H1 (cell line): ENCODE data around the gene RNF114. TPM values are rescaled to one million over a fixed set of nuclear protein-coding genes. Genes with fewer than 3 reads are reported as not detected.
A peak's percentile ranks its signal among the peaks of the same experiment; 100 is the strongest.

Experiments
- CTCF ChIA-PET: fragments of 300-600 bp; sonication (Branson Sonifier 250); formaldehyde crosslinking; loops from one replicate; lab custom pipeline; 2021; ENCODE audit not compliant: partially characterized antibody; lab: Charles Lee
- POLR2A ChIA-PET: fragments of 300-600 bp; sonication (Branson Sonifier 250); formaldehyde crosslinking; loops from one replicate; lab custom pipeline; 2021; ENCODE audit warnings: inconsistent platforms; ENCODE audit not compliant: partially characterized antibody; lab: Charles Lee
- DNase-seq, 2 experiments: peaks; one replicate each; pipeline versions ENCODE4 v3.0.0 to v3.0.0-alpha.2; 2010 to 2022; ENCODE audit warnings: low spot score in 2 of 2, low read depth in 1 of 2, mixed read lengths in 1 of 2
- FAIRE-seq: peaks from 2 replicates; lab custom pipeline; 2011; peaks lifted over from hg19 to GRCh38; lab: Jason Lieb, UNC
- H2AFZ ChIP-seq: 2 replicates; pipeline ENCODE4 v1.8.1; 2012; ENCODE audit warnings: low read length, inconsistent platforms
- H2AK5ac ChIP-seq: 2 replicates; pipeline ENCODE4 v1.6.1; 2013; ENCODE audit warnings: low read depth, low read length
- H2BK120ac ChIP-seq: replicated peaks from 2 replicates; pipeline ENCODE3; 2013; ENCODE audit warnings: low read depth, low read length, inconsistent platforms
- H2BK12ac ChIP-seq: 2 replicates; pipeline ENCODE4 v1.6.1; 2013; ENCODE audit warnings: low read depth, low read length
- H2BK15ac ChIP-seq: 2 replicates; pipeline ENCODE4 v1.6.1; 2013; ENCODE audit warnings: low read length
- H2BK20ac ChIP-seq: 2 replicates; pipeline ENCODE4 v1.6.1; 2013; ENCODE audit warnings: low read length
- H2BK5ac ChIP-seq: 2 replicates; pipeline ENCODE4 v1.6.1; 2013; ENCODE audit warnings: low read depth, low read length
- H3K14ac ChIP-seq: 2 replicates; pipeline ENCODE4 v1.6.1; 2013; ENCODE audit warnings: inconsistent platforms; ENCODE audit not compliant: insufficient read length
- H3K18ac ChIP-seq: 2 replicates; pipeline ENCODE4 v1.6.1; 2013; ENCODE audit warnings: low read length; ENCODE audit errors: extremely low read depth
- H3K23ac ChIP-seq: 2 replicates; pipeline ENCODE4 v1.6.1; 2013; ENCODE audit warnings: inconsistent platforms; ENCODE audit not compliant: insufficient read length
- H3K23me2 ChIP-seq: 2 replicates; pipeline ENCODE4 v1.6.1; 2013; ENCODE audit warnings: low read depth, low read length
- H3K27ac ChIP-seq: 2 replicates; pipeline ENCODE4 v1.6.1; 2011; ENCODE audit warnings: low read depth, low read length, inconsistent platforms
- H3K27me3 ChIP-seq, 4 experiments: replicated peaks in 1 of 4; 1 replicate in 1 of 4; 2 replicates in 3 of 4; pipeline versions ENCODE4 v1.6.1 to v1.8.1; 2011 to 2013; ENCODE audit warnings: low read length in 3 of 4, mild to moderate bottlenecking in 3 of 4, inconsistent platforms in 2 of 4, mixed read lengths in 2 of 4, moderate library complexity in 1 of 4; ENCODE audit not compliant: control insufficient read depth in 3 of 4, insufficient read depth in 3 of 4; ENCODE audit errors: extremely low read depth in 1 of 4
- H3K36me3 ChIP-seq, 4 experiments: 2 replicates each; pipeline versions ENCODE4 v1.6.1 to v1.8.1; 2011 to 2013; ENCODE audit warnings: mild to moderate bottlenecking in 4 of 4, low read length in 3 of 4, moderate library complexity in 2 of 4, control low read depth in 1 of 4, inconsistent platforms in 1 of 4; ENCODE audit not compliant: insufficient read depth in 4 of 4, control insufficient read depth in 2 of 4
- H3K4ac ChIP-seq: replicated peaks from 2 replicates; pipeline ENCODE3; 2013; ENCODE audit warnings: low read length, low read depth, mixed read lengths, inconsistent platforms; ENCODE audit not compliant: insufficient read length
- H3K4me1 ChIP-seq, 4 experiments: replicated peaks in 1 of 4; 1 replicate in 1 of 4; 2 replicates in 3 of 4; pipeline versions ENCODE4 v1.6.1 to v1.8.1; 2011 to 2013; ENCODE audit warnings: low read length in 3 of 4, inconsistent platforms in 2 of 4, mixed read lengths in 1 of 4; ENCODE audit not compliant: insufficient read depth in 4 of 4, control insufficient read depth in 3 of 4
- H3K4me2 ChIP-seq, 2 experiments: 2 replicates each; pipeline versions ENCODE4 v1.6.1 to v1.8.1; 2011 to 2013; ENCODE audit warnings: low read depth in 2 of 2, low read length in 2 of 2, control low read depth in 1 of 2, inconsistent platforms in 1 of 2, mild to moderate bottlenecking in 1 of 2; ENCODE audit not compliant: insufficient read depth in 1 of 2
- H3K4me3 ChIP-seq, 4 experiments: fragments of 200-600, 300-600 bp in 1 of 4; sonication (generic), shearing (Covaris generic), sonication (Bioruptor Twin) in 1 of 4; 2 replicates each; pipeline versions ENCODE4 v1.5.1 to v1.8.1; 2011 to 2016; ENCODE audit warnings: low read length in 4 of 4, low read depth in 3 of 4, control low read depth in 2 of 4, inconsistent platforms in 2 of 4, mild to moderate bottlenecking in 2 of 4, mixed read lengths in 1 of 4, moderate library complexity in 1 of 4; ENCODE audit not compliant: insufficient read depth in 2 of 4; ENCODE audit errors: extremely low read depth in 1 of 4
- H3K56ac ChIP-seq: replicated peaks from 2 replicates; pipeline ENCODE3; 2013; ENCODE audit warnings: low read depth, mild to moderate bottlenecking, mixed read lengths, low read length, inconsistent platforms; ENCODE audit not compliant: insufficient read length
- H3K79me1 ChIP-seq: 2 replicates; pipeline ENCODE4 v1.6.1; 2013; ENCODE audit warnings: low read depth, low read length, control low read depth
- H3K79me2 ChIP-seq, 2 experiments: 2 replicates each; pipeline versions ENCODE4 v1.6.1 to v1.8.1; 2012 to 2013; ENCODE audit warnings: low read length in 2 of 2, mild to moderate bottlenecking in 2 of 2, inconsistent platforms in 1 of 2; ENCODE audit not compliant: insufficient read depth in 2 of 2, control insufficient read depth in 1 of 2
- H3K9ac ChIP-seq, 4 experiments: replicated peaks in 1 of 4; 1 replicate in 1 of 4; 2 replicates in 3 of 4; pipeline versions ENCODE4 v1.6.1 to v1.8.1; 2011 to 2013; ENCODE audit warnings: low read depth in 3 of 4, low read length in 3 of 4, control low read depth in 2 of 4, mild to moderate bottlenecking in 2 of 4, moderate library complexity in 2 of 4, inconsistent platforms in 1 of 4; ENCODE audit errors: extremely low read depth in 1 of 4
- H3K9me3 ChIP-seq, 2 experiments: 2 replicates each; pipeline versions ENCODE4 v1.6.1 to v1.8.1; 2012 to 2013; ENCODE audit warnings: mild to moderate bottlenecking in 2 of 2, moderate library complexity in 2 of 2, control low read depth in 1 of 2, inconsistent platforms in 1 of 2, low read depth in 1 of 2, low read length in 1 of 2, mixed read lengths in 1 of 2; ENCODE audit not compliant: insufficient read depth in 2 of 2
- H4K20me1 ChIP-seq, 2 experiments: replicated peaks in 1 of 2; 2 replicates each; pipeline versions ENCODE3 to v1.8.1; 2011 to 2013; ENCODE audit warnings: inconsistent platforms in 2 of 2, low read length in 2 of 2, mild to moderate bottlenecking in 1 of 2; ENCODE audit not compliant: insufficient read depth in 2 of 2, control insufficient read depth in 1 of 2
- H4K5ac ChIP-seq: 2 replicates; pipeline ENCODE4 v1.6.1; 2013; ENCODE audit warnings: low read length, low read depth, mixed read lengths, inconsistent platforms; ENCODE audit not compliant: insufficient read length
- H4K8ac ChIP-seq: 2 replicates; pipeline ENCODE4 v1.8.0; 2013; ENCODE audit warnings: mild to moderate bottlenecking, moderate library complexity, low read length, inconsistent platforms; ENCODE audit not compliant: insufficient read depth; ENCODE audit errors: extremely low read depth
- H4K91ac ChIP-seq: replicated peaks from 2 replicates; pipeline ENCODE3; 2013; ENCODE audit warnings: low read length, mixed read lengths, inconsistent platforms; ENCODE audit not compliant: insufficient read length
- HDAC2 ChIP-seq, 2 experiments: fragments of 300-600 bp in 1 of 2; sonication (generic) in 1 of 2; IDR thresholded peaks; 2 replicates each; pipeline ENCODE4 v1.6.1; 2011 to 2012; ENCODE audit warnings: low read depth in 2 of 2, low read length in 2 of 2, mild to moderate bottlenecking in 2 of 2, moderate library complexity in 2 of 2, borderline replicate concordance in 1 of 2, inconsistent platforms in 1 of 2
- KDM1A ChIP-seq: fragments of 200-600, 300-600 bp; sonication (generic); IDR thresholded peaks from 2 replicates; pipeline ENCODE4 v1.7.1; 2016; ENCODE audit warnings: mild to moderate bottlenecking, low read length, borderline replicate concordance
- RFX5 ChIP-seq: IDR thresholded peaks from 2 replicates; pipeline ENCODE4 v1.6.1; 2011; ENCODE audit warnings: low read depth, low read length, improper control_type of control experiment, borderline replicate concordance
- WGBS, 2 experiments: shearing (Covaris generic) in 1 of 2; methylation state at CpG; one replicate each; pipeline versions ENCODE4 v1.1.6 to v1.1.7; 2013 to 2015; ENCODE audit warnings: low lambda C conversion rate in 2 of 2, mixed read lengths in 2 of 2, inconsistent platforms in 1 of 2, low coverage in 1 of 2, missing lambda C conversion rate in 1 of 2; ENCODE audit not compliant: insufficient replicate concordance in 2 of 2, insufficient coverage in 1 of 2, insufficient read length in 1 of 2; ENCODE audit errors: extremely low coverage in 1 of 2, missing lambda C conversion rate in 1 of 2; 5-methylcytosine and 5-hydroxymethylcytosine counted together
- polyA plus RNA-seq, 7 experiments: library from polyadenylated mRNA; depleted of rRNA in 3 of 7; stranded (reverse) in 5 of 7; unstranded in 2 of 7; fragments of >200 nt in 5 of 7; fragments of 200-250 nt in 2 of 7; gene quantifications; 1 replicate in 5 of 7; 2 replicates in 1 of 7; 4 replicates in 1 of 7; pipeline versions ENCODE4 v1.2.1 to v1.2.3, GENCODE V29; 2011 to 2013; ENCODE audit warnings: missing spikeins in 2 of 7, mixed read lengths in 2 of 7
- total RNA-seq: library from RNA; stranded (reverse); fragmentation: NEBNext Ultra II Directional; extraction: Animal tissue kit (Norgen Biotek cat#: 25700); gene quantifications from 2 replicates; pipeline ENCODE4 v1.2.1, GENCODE V29; 2021

Gene RNF114
- total and polyA plus RNA-seq, 2 of the 8 experiments (the other 6 are each of a cell fraction or from before 2014, with no cell fraction given) = 81.7 to 89.9 TPM

DNA sequence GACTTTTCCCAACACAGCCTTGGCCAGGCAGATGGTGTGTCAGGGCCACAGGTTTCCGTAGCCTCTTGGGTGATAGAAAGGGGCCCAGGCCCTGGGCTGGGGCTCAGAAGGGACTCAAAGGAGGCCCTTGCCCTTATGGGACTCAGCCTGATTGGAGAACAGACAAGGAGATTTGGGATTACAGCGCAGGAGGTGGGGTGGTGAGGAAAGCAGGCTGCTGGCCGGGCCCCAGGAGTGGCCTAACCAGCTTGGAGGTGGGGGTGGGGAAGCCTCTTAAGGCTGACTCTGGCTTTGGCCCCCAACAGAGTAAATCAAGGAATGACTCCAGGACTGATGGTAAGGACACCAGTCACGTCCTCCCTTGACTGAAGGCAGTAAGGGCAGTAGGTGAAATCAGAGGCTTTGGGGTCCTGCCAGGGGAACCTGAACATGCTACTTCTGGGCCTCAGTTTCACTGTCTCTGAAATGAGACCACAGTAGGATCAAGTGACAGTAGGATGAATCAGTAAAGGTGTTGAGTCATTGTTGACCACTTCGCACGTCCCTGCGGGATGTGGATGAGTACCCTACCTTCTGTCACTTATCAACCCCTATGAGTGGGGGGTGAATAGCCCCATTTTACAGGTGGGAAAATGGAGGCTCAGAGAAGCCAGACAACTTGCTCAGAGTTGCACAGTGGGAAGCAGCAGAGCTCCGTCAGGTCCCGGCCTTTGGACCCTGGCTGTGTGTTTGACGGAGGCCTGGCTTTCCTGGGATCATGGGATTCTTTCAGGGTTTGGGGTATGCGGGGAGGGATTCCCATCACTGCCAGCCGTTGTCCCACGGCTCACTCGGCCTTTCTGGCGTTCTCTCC, 51.0 kb downstream of the RNF114 start:
- Histone ChIP-seq H3K79me1 (peaks cover 2% of the 10 kb centered on the region; the same call in 1 of the 2 replicates), H3K79me2 (peaks cover 0 to 8% of the 10 kb centered on the region in 2 experiments; a peak in 2 of 4 replicates), H3K27me3 (peaks cover 0 to 4% (median under 1%) of the 10 kb centered on the region in 4 experiments; a peak in 4 of 7 replicates), H2BK120ac (no peak overlapping the region), H3K23ac (no peak overlapping the region), H3K36me3 (peaks cover 0 to 25% (median 0%) of the 10 kb centered on the region in 4 experiments; a peak in 1 of 8 replicates), H2AK5ac (0 out of 2 replicates have a peak overlapping the region, but pooled peaks have one; percentile 82), H3K4ac (no peak overlapping the region), H3K9ac (peak overlapping the region in 1 of 4 experiments; percentile 19; a peak in 1 of 7 replicates), H2BK12ac (0 out of 2 replicates have a peak overlapping the region, but pooled peaks have one; percentile 27), H3K4me3 (no peak overlapping the region), H2BK5ac (no peak overlapping the region), H4K5ac (no peak overlapping the region), H4K8ac (no peak overlapping the region; the same call in none of the 2 replicates), H3K9me3 (no peaks in the 10 kb centered on the region), H3K4me2 (peak overlapping the region in 1 of 2 experiments; percentile 50; a peak in 1 of 4 replicates), H3K4me1 (peaks cover 24 to 55% (median 46%) of the 10 kb centered on the region in 4 experiments), H2BK15ac (no peak overlapping the region), H2BK20ac (no peak overlapping the region), H4K91ac (no peak overlapping the region), H4K20me1 (peaks cover 2 to 4% of the 10 kb centered on the region in 2 experiments), H3K27ac (no peak overlapping the region), H3K18ac (peak overlapping the region; percentile 5; the same call in 1 of the 2 replicates), H3K56ac (no peak overlapping the region), H2AFZ (no peak overlapping the region), H3K23me2 (peaks cover 9% of the 10 kb centered on the region; the same call in 1 of the 2 replicates), H3K14ac (no peak overlapping the region)
- no peak for TF ChIP-seq RFX5
- TF ChIP-seq HDAC2 (IDR thresholded peaks at IDR 0.05; ENCODE audit: borderline replicate concordance in 1 of 2, low read depth in 2 of 2, low read length in 2 of 2) = peak in 1 of 2 experiments; percentile 65; a peak in 1 of 4 replicates
- peak; percentile 98 for TF ChIP-seq KDM1A
- CTCF ChIA-PET = interaction anchor here (0.7 to 21.7 kb wide), 10 partner anchors 8 to 200 kb away, joined by 3 to 514 read pairs (median 3); no protein-coding TSS in a partner anchor
- WGBS, 2 experiments = 80% methylated on average over 15 of the region's 15 CpGs; no CpG with 5 or more reads in 1 of the 2 experiments
- FAIRE-seq (no peak), DNase-seq (no peak)
- POLR2A ChIA-PET = interaction anchor here (0.9 to 15.6 kb wide), 8 partner anchors 7 to 82 kb away, joined by 3 to 287 read pairs (median 4); no protein-coding TSS in a partner anchor
